WTC11 (cell line): Measurements from ENCODE around the gene BLM.

Experiments
- CTCF ChIP-seq: fragments of 200-600 bp; IDR thresholded peaks from 2 replicates; pipeline ENCODE4 v1.8.0; 2022; ENCODE audit warnings: antibody characterized with exemption
- ERG ChIP-seq: fragments of 250-450 bp; sonication (Bioruptor Pico); IDR thresholded peaks from 2 replicates; pipeline ENCODE4 v1.8.0; 2021; ENCODE audit warnings: mild to moderate bottlenecking
- JUN ChIP-seq: sonication (generic); formaldehyde crosslinking; IDR thresholded peaks from 2 replicates; pipeline ENCODE4 v1.8.0; 2023; ENCODE audit warnings: mild to moderate bottlenecking, missing genetic modification reagents
- NR2C2 ChIP-seq: sonication (generic); formaldehyde crosslinking; IDR thresholded peaks from 2 replicates; pipeline ENCODE4 v1.8.0; 2022; ENCODE audit warnings: mild to moderate bottlenecking, missing genetic modification reagents
- NR3C1 ChIP-seq: sonication (generic); formaldehyde crosslinking; conservative IDR thresholded peaks from 2 replicates; pipeline ENCODE4 v1.8.1; 2023; ENCODE audit warnings: low read depth, mild to moderate bottlenecking, missing genetic modification reagents

DNA sequence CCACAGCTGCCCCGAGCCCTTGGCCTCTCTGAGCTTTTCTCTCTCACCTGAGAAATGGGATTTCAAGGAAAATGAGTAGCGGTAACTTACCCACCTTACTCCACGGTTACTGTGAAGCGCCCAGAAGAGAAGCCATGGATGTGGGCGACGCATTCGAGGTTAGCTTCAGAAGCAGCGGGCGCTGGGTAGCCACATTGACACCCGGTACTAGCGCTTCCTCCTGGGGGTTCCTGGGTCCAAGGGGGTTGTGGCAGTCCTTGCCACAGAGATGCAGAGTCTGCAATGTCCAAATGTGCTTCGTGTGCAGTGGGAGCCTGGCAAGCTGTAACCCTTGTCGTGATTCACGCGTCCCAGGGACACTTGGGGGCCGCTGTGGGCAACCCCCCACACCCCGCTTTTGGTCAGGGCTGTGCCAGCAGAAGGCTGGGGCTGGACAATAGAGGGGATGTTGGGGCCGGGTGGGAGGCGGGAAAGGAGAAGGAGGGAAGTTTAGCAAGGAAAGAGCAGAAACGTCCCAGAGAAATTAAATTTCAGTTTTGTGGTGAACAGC, 109.8 kb downstream of the BLM start:
- TF ChIP-seq NR3C1 (CRISPR knock-in tag): no peak
- TF ChIP-seq JUN (CRISPR knock-in tag): no peak
- no peak for TF ChIP-seq CTCF
- no peak for TF ChIP-seq NR2C2 (CRISPR knock-in tag)
- TF ChIP-seq ERG (CRISPR knock-in tag): no peak
